GM19397 (cell line): ENCODE measurements around the gene ARHGAP8.

Experiments
- ATAC-seq: cut with Tn5 transposase; IDR thresholded peaks from one replicate; pipeline ENCODE4 v1.9.1; 2021; ENCODE audit warnings: mild to moderate bottlenecking, moderate library complexity; ENCODE audit not compliant: unreplicated experiment

The ARHGAP8 gene

DNA sequence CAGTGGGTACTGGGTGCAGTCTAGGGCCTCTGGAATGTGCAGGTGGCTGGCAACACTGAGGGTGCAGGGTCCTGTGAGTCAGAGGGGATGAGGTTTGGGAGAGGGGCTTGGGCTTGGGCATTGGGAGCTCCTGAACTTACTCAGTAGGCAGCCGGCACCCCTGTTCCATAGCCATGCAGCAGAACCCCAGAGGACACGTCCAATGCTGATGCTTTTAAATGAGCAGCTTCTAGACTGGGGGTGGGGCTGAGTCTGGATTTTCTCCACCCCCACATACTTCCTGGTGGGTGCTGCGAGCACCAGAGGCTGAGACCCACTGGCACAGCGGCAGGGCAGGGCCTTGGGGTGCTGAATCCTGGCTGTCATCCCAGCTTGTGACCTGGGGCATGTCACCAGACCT lies 71.4 kb downstream of the ARHGAP8 start:
- no peak for ATAC-seq

DNA sequence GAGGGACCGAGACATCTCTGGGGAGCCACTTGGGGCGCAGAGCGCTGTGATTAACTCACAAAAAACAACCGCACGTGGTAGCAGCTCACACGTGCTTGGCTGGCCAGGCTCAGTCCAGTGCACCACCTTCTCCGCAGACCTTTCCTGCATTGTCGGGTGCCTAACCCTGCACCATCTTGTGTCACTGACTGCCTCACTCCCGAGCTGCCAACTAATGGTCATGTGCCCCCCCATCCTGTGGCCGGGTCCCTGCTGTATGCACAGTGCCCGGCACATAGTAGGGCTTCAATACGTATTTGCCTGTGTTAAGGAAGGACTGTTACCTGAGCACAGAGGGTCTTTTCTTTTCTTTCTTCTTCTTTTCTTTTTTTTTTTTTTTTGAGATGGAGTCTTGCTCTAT lies 71.9 kb downstream of the ARHGAP8 start:
- no peak for ATAC-seq

DNA sequence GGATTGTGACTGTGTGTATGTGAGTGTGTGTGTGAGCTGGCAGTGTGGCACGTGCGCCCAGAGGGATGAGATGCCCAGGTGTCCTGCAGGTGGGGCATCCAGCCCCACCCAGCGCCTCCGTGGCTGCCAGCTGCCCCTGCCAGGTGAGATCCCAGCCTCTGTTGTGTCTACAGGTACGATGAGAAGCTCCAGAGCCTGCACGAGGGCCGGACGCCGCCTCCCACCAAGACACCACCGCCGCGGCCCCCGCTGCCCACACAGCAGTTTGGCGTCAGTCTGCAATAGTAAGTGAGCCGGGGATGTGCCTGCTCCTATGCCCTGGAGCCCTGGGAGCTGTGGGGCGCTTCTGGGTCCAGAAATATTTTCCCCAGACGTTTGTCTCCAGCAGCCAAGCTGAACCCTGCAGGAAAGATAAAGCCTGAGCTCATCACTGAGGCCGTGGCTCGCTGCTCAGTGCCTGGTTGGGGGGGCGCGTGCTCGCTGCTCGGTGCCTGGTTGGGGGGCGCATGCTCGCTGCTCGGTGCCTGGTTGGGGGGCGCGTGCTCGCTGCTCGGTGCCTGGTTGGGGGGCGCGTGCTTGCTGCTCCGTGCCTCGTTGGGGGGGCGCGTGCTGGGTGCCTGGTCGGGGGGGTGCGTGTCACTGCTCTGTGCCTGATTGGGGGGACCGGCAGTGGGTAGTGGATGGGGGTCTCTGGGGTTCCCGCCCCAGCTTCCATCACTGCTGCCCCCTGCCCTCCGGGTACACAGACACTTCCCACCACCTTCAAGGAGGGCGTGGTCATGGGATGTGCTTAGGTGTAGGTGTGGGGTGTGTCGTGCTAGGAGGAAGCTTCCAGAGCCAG lies 73.2 kb downstream of the ARHGAP8 start:
- ATAC-seq: no peak

DNA sequence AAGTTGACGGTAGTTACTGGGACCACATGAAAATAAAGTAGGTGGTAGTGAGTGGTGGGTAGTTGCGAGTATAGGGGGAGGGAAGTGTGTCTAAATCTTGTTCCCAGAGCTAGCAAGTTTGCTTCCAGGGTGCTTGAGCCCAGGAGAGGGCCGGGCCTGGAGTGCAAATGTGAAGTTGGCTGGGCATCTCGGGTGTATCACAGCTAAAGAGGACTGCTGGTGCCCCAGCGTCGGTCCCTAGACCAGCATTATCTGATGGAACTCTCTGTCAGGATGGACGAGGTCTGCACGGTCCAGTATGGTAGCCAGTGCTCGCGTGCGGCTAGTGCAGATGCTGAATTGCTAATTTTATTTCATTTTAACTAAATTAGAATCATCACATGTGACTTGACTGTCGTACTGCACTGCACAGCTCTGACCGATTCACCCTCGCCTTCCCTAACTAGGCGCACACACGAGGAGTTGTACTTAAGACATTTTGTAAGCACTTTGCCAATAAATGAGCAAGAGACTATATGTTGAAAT lies 75.4 kb downstream of the ARHGAP8 start:
- no peak for ATAC-seq

- no peak for ATAC-seq
These were observed 75.8 kb downstream of the ARHGAP8 start for GRCh38 chr22:44828193-44828592.

GRCh38 chr22:44831885-44832284 lies 79.5 kb downstream of the ARHGAP8 start:
- ATAC-seq: no peak

DNA sequence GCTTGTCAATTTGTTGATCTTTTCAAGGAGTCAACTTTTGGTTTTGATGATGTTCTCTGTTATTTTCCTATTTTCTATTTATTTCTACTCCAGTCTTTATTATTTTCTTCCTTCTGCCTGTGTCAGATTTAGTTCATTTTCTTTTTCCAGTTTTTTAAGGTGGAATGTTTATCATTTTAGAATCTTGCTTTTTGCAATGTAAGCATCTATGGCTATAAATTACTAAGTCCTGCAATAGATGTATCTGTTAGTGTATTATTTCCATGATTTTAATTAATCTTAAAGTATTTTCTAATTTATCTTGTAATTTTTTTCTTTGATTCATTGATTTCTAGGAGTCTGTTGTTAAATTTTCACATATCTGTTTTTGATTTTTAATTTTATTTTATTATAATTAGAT lies 81.7 kb downstream of the ARHGAP8 start:
- no peak for ATAC-seq

DNA sequence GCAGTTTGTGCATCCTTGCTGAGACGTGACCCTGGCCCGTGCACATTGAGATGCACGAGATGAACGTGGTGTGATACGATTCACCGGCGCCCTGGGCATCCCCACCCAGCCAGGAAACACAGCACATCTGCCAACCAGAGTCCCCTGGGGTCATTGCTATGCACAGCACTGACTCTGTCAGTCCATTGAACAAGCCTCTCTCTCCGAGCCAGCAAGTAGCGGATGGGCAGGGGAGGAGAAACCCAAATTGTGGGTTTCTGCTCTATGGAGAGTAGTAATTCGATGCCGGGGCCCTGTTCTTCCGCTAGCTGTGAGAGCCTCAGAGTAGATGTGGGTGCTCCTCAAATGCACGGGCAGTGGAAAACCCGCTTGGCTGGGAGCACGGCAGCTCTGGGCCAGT lies 85.1 kb downstream of the ARHGAP8 start:
- ATAC-seq: no peak

DNA sequence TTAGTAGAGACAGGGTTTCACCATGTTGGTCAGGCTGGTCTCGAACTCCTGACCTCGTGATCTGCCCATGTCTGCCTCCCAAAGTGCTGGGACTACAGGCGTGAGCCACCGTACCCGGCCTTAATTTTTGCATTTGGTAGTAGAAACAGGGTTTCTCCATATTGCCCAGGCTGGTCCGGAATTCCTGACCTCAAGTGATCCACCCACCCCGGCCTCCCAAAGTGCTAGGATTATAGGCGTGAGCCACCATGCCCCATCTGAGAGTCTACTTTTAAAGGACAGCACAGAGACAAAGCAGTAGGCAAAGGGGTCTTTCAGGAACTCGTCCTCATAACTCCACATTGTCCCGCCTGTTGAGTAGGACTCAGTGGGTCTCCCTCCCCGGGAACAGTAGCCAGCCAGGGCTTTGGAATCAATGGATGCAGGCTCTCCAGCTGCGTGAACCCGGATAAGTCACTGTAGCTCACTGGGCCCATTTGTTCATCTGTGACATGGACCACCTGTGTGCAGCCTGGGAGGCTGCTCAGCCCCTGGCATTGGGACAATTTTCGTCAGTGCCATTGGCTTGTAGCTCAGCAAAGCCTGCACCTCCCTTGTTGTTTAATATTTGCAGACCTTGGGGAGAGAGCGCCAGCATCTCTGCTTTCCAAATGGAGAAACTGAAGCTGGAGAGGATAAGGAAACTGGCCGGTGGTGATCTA lies 86.1 kb downstream of the ARHGAP8 start:
- ATAC-seq: no peak

- no peak for ATAC-seq
These were observed 86.7 kb downstream of the ARHGAP8 start for GRCh38 chr22:44839061-44839460.

DNA sequence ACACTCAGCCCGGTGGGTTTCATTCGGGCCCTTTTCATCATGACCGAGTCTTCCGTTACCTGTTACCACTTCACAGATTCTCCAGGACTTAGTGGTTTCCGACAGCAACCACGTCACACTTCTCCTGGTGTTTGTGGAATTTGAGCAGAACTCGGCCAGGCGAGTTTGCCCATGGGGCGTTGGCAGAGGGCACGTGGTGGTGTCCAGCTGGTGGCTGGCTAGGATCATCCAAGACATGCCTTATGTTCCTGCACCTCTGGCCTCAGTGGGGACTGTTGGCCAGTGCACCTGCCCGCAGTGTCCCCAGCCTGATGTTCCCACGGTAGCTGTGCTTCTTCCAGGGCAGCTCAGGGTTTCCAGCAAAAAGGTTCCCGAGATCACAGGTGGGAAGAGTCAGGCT lies 87.3 kb downstream of the ARHGAP8 start:
- no peak for ATAC-seq

GRCh38 chr22:44840611-44841322 lies 88.4 kb downstream of the ARHGAP8 start:
- ATAC-seq: no peak

GRCh38 chr22:44842417-44842816 lies 90.0 kb downstream of the ARHGAP8 start:
- no peak for ATAC-seq

GRCh38 chr22:44845191-44845590 lies 92.8 kb downstream of the ARHGAP8 start:
- no peak for ATAC-seq

DNA sequence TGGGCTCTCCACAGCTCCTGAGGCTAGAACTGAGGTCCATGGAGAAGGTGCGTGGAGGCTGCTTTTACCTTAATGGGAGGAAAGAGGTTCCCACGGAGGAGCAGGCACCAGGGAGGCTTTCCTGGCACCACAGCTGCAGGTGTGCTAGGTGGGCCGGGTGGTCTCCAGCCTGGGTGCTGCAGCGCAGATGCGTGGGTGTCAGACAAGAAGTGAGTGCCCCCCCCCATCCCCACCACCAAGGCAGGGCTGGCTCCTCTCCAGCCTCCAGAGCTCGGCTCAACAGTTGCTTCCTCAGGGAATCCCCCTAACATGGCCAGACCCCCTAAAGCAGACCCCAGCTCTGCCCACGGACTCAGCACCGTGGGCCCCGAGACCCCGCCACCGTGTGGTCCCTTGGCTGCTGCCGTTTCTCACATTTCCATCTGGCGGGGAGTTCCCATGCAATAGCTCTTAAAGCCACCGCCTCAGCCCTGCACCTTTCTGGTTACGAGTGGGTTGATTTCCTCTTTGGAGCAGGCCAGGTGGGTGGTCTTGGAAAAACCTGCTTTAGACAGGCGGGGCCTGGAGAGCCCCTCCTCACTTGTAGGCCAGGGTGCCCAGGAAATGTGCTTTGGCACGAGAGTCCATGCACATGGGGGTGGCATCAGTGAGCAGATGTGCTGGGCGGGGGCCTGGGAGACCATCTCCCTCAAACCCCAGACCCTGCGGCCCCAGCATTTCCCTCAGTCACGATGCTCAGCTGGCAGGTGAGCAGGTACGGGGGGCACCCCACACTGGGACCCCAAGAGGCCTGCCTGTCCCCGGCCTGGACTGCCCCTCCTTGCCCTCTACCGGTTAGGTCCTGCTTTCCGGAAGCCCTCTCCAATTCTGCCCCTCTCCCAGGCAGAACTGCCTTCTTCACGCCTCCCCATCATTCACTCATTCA lies 93.7 kb downstream of the ARHGAP8 start:
- ATAC-seq: no peak

DNA sequence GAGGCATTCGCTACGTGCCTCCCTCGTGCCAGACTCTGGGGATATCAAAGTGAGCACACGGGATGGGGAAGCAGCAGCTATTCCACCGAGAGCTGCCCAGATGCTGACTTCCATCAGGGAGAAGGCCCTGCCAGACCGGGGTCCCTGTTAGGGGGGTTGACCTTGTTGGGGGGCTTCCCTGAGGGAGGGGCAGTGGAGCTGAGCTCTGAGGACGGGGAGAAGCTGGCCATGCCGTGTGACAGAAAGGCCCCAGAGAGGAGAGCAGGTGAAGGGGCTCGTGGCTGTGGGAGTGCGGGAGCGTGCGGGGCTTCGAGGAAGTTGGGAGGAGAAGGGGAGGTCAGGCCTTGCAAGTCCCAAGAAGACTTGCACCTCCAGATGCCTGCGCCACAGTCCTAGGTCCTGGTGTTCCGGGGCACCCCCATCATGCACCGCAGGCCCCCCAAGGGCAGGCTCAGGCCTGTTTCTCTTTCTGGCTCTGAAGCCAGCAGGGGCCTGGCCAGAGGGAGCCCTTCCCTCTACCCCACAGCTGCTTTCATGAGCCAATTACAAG lies 94.4 kb downstream of the ARHGAP8 start:
- no peak for ATAC-seq

GRCh38 chr22:44847380-44847779 lies 95.0 kb downstream of the ARHGAP8 start:
- ATAC-seq: no peak

DNA sequence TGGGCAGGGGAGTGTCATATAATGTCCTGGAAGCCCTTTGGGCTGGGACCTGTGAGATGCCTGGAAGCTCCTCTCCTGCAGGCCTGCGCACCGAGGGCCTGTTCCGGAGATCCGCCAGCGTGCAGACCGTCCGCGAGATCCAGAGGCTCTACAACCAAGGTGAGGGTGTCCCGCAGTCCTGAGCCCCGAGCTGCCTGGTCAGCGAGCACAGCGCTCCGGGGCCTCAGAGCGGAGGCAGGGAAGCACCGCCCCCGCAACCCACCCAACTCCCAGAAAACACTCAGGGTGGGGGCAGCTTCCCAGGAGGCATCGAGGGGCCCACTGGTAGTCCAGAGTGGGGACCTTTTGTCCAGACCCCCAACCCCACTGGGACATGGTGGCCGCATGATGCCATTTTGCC lies 95.5 kb downstream of the ARHGAP8 start:
- no peak for ATAC-seq

- no peak for ATAC-seq
These were observed 95.9 kb downstream of the ARHGAP8 start for GRCh38 chr22:44848296-44848741.

- no peak for ATAC-seq
These were observed 96.5 kb downstream of the ARHGAP8 start for GRCh38 chr22:44848791-44849420.
